Right lobe of liver (tissue), 6 donors: Measurements from ENCODE around the gene PDE10A. TPM values are rescaled to one million over a fixed set of nuclear protein-coding genes. Genes with fewer than 3 reads are reported as not detected.

Source experiments
- ATAC-seq, 4 donors: fragments of 200-7000 bp; cut with Tn5 transposase; one replicate each; pipeline ENCODE4 v1.9.1; 2020; ENCODE audit warnings: mild to moderate bottlenecking in 4 of 4, moderate library complexity in 4 of 4
- DNase-seq, 3 donors: peaks; one replicate each; pipeline ENCODE4 v3.0.0-alpha.2; 2020
- H3K27ac ChIP-seq, 3 donors: fragments of 200-600 bp; one replicate each; pipeline ENCODE4 v1.8.0; 2022
- H3K27me3 ChIP-seq, 2 donors: fragments of 200-600 bp; one replicate each; pipeline ENCODE4 v1.8.0; 2022
- H3K36me3 ChIP-seq, 4 donors: fragments of 200-600 bp; sonication (generic) in 1 of 4; one replicate each; pipeline versions ENCODE4 v1.5.1 to v1.8.0; 2017 to 2022; ENCODE audit warnings: control low read depth in 1 of 4
- H3K4me1 ChIP-seq, 4 donors: fragments of 200-600 bp; sonication (generic) in 1 of 4; one replicate each; pipeline versions ENCODE4 v1.5.1 to v1.8.0; 2017 to 2022; ENCODE audit warnings: control low read depth in 1 of 4
- H3K4me3 ChIP-seq, 3 donors: fragments of 200-600 bp; one replicate each; pipeline ENCODE4 v1.8.0; 2022
- H3K9me3 ChIP-seq, 4 donors: fragments of 200-600 bp; sonication (generic) in 1 of 4; one replicate each; pipeline versions ENCODE4 v1.5.1 to v1.8.0; 2017 to 2022; ENCODE audit warnings: control low read depth in 1 of 4
- CTCF ChIP-seq, 4 donors: fragments of 200-600 bp in 3 of 4; fragments of 450-650 bp in 1 of 4; IDR thresholded peaks; one replicate each; pipeline versions ENCODE4 v1.5.1 to v1.8.0; 2016 to 2022; ENCODE audit warnings: antibody characterized with exemption in 4 of 4, mild to moderate bottlenecking in 2 of 4
- POLR2A ChIP-seq: fragments of 450-650 bp; IDR thresholded peaks from one replicate; pipeline ENCODE4 v1.6.1; 2017; ENCODE audit warnings: antibody characterized with exemption, mild to moderate bottlenecking
- WGBS: methylation state at CpG from one replicate; pipeline ENCODE4 v1.1.6; 2018; ENCODE audit warnings: low coverage, low lambda C conversion rate; ENCODE audit not compliant: insufficient coverage; ENCODE audit errors: missing lambda C conversion rate; 5-methylcytosine and 5-hydroxymethylcytosine counted together
- intact Hi-C, 2 donors: fragments of 100-400 bp; cut with DNase I; formaldehyde crosslinking; loops; one replicate each; pipeline versions ENCODE4 v1.11.2 to v1.14.1; 2022
- total RNA-seq, 6 experiments: library from RNA; depleted of rRNA in 2 of 6; stranded (reverse); fragments of >200 nt in 2 of 6; fragmentation: NEBNext Ultra II Directional in 3 of 6; extraction: Animal tissue kit (Norgen Biotek cat#: 25700) in 3 of 6; gene quantifications; one replicate each; pipeline versions ENCODE4 v1.1.0 to v1.2.4, GENCODE V29; 2016 to 2023
- donor health status: DM: no; HTN: yes; CAD: no.
- donor health status: DM: no; HTN: no; CAD: no.
- donor health status: DM: no; HTN: no; CAD: no.
- donor health status: DM: no; HTN: yes; CAD: no.
- donor health status: DM: no; HTN: yes; CAD: no.

PDE10A gene
- total RNA-seq, 6 experiments from 2014 or later: 0.48 to 1.5 (median 0.65) TPM

- no peak for ATAC-seq
- Histone ChIP-seq H3K27ac (no peak overlapping the region), H3K9me3 (no peaks in the 10 kb centered on the region), H3K4me3 (no peak overlapping the region), H3K36me3 (no peaks in the 10 kb centered on the region), H3K4me1 (no peaks in the 10 kb centered on the region), H3K27me3 (no peaks in the 10 kb centered on the region)
- intact Hi-C loops: no loop called here
- no peak for DNase-seq
- TF ChIP-seq POLR2A (no peak), CTCF (IDR thresholded peaks at IDR 0.05) (no peak)
- WGBS: 54% methylated on average over 3 of the region's 3 CpGs
Measured at GRCh38 chr6:165586706-165587105, 76.3 kb downstream of the PDE10A start.

- no peak for ATAC-seq
- Histone ChIP-seq H3K27me3 (no peaks in the 10 kb centered on the region), H3K27ac (no peak overlapping the region), H3K4me1 (no peaks in the 10 kb centered on the region), H3K9me3 (no peaks in the 10 kb centered on the region), H3K4me3 (no peak overlapping the region), H3K36me3 (no peaks in the 10 kb centered on the region)
- no peak for TF ChIP-seq POLR2A
- no peak for TF ChIP-seq CTCF (IDR thresholded peaks at IDR 0.05)
- intact Hi-C loops: no loop called here
- no peak for DNase-seq
Measured at GRCh38 chr6:165585060-165585459, 78.0 kb downstream of the PDE10A start.

- intact Hi-C loops: no loop called here
- 50% methylated on average over 1 of the region's 1 CpG for WGBS
- H3K4me1 ChIP-seq: no peaks in the 10 kb centered on the region
Measured at GRCh38 chr6:165584541-165584940, 78.5 kb downstream of the PDE10A start.

GRCh38 chr6:165581678-165582077 is 81.4 kb downstream of the PDE10A start:
- no peaks in the 10 kb centered on the region for H3K9me3 ChIP-seq
- no peak for ATAC-seq
- 80% methylated on average over 1 of the region's 1 CpG for WGBS

More at GRCh38 chr6:165584541-165584940, 78.5 kb downstream of the PDE10A start:
- TF ChIP-seq CTCF (IDR thresholded peaks at IDR 0.05) (no peak), POLR2A (no peak)
- no peak overlapping the region for H3K4me3 ChIP-seq
- no peaks in the 10 kb centered on the region for H3K36me3 ChIP-seq
- ATAC-seq (no peak), DNase-seq (no peak)
- no peaks in the 10 kb centered on the region for H3K9me3 ChIP-seq
- H3K27ac ChIP-seq: no peak overlapping the region
- no peaks in the 10 kb centered on the region for H3K27me3 ChIP-seq

More at GRCh38 chr6:165581678-165582077, 81.4 kb downstream of the PDE10A start:
- Histone ChIP-seq H3K36me3 (no peaks in the 10 kb centered on the region), H3K4me1 (no peaks in the 10 kb centered on the region), H3K27me3 (no peaks in the 10 kb centered on the region), H3K27ac (no peak overlapping the region), H3K4me3 (no peak overlapping the region)
- TF ChIP-seq POLR2A: no peak
- no peak for TF ChIP-seq CTCF (IDR thresholded peaks at IDR 0.05)
- DNase-seq: no peak
- intact Hi-C loops: no loop called here
